RWPE2 (cell line): ENCODE data around the gene FOXB2.
A peak's percentile ranks its signal among the peaks of the same experiment; 100 is the strongest.

ENCODE experiments used
- ATAC-seq: fragments of 200-7000 bp; cut with Tn5 transposase; 3 replicates; pipeline ENCODE4 v1.9.1; 2021; ENCODE audit warnings: low read depth
- DNase-seq: peaks from one replicate; pipeline ENCODE4 v3.0.0-alpha.2; 2020; ENCODE audit warnings: low spot score
- H3K27ac ChIP-seq: fragments of 450-650 bp; 2 replicates; pipeline ENCODE4 v1.5.1; 2017; ENCODE audit warnings: mild to moderate bottlenecking; ENCODE audit not compliant: poor library complexity, severe bottlenecking
- H3K27me3 ChIP-seq: fragments of 250-450 bp; sonication (Bioruptor Pico); 2 replicates; pipeline ENCODE4 v1.5.1; 2021; ENCODE audit warnings: mild to moderate bottlenecking, moderate library complexity; ENCODE audit not compliant: insufficient read depth, poor library complexity, severe bottlenecking
- H3K36me3 ChIP-seq: fragments of 250-450 bp; sonication (Bioruptor Pico); 2 replicates; pipeline ENCODE4 v1.5.1; 2020; ENCODE audit warnings: low read depth, mild to moderate bottlenecking, moderate library complexity
- H3K4me1 ChIP-seq: fragments of 250-450 bp; sonication (Bioruptor Pico); 2 replicates; pipeline ENCODE4 v1.5.1; 2021; ENCODE audit warnings: mild to moderate bottlenecking, moderate library complexity; ENCODE audit not compliant: insufficient read depth, poor library complexity, severe bottlenecking
- H3K4me3 ChIP-seq: fragments of 250-450 bp; sonication (Bioruptor Pico); 2 replicates; pipeline ENCODE4 v1.5.1; 2021; ENCODE audit warnings: mild to moderate bottlenecking, moderate library complexity; ENCODE audit not compliant: severe bottlenecking
- H3K9me3 ChIP-seq: fragments of 250-450 bp; sonication (Bioruptor Pico); 2 replicates; pipeline ENCODE4 v1.5.1; 2021; ENCODE audit warnings: mild to moderate bottlenecking, moderate library complexity; ENCODE audit not compliant: severe bottlenecking
- TF ChIP-seq, protein P1 (sequence below): fragments of 450-650 bp; IDR thresholded peaks from one replicate; pipeline ENCODE4 v1.5.1; 2017; ENCODE audit warnings: mild to moderate bottlenecking, moderate library complexity; ENCODE audit not compliant: poor library complexity, severe bottlenecking

The FOXB2 gene

DNA sequence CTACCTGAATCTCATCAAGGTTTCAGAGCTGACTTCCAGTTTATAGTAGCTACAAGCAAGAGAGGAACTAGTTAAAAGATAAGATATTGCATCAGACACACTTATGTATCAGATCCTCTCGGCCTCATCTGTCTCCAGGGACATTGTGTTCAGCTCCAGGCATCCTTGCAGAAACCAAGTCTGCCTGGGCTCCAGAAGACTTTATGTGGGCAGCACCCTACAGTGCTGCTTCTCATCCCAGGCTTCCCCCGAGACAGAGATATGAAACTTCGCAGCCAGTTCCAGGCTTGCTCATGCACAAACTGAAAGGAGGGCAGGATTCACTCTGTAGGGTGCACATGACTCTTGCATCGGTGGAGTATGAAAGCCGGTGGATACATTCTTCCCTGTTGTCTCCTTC, 33.9 kb upstream of the FOXB2 start:
- no peaks in the 10 kb centered on the region for H3K9me3 ChIP-seq
- no peaks in the 10 kb centered on the region for H3K4me1 ChIP-seq
- ATAC-seq (no peak), DNase-seq (no peak)
- H3K4me3 ChIP-seq, result no peak overlapping the region
- no peak overlapping the region for H3K27ac ChIP-seq
- TF ChIP-seq, protein P1, sequence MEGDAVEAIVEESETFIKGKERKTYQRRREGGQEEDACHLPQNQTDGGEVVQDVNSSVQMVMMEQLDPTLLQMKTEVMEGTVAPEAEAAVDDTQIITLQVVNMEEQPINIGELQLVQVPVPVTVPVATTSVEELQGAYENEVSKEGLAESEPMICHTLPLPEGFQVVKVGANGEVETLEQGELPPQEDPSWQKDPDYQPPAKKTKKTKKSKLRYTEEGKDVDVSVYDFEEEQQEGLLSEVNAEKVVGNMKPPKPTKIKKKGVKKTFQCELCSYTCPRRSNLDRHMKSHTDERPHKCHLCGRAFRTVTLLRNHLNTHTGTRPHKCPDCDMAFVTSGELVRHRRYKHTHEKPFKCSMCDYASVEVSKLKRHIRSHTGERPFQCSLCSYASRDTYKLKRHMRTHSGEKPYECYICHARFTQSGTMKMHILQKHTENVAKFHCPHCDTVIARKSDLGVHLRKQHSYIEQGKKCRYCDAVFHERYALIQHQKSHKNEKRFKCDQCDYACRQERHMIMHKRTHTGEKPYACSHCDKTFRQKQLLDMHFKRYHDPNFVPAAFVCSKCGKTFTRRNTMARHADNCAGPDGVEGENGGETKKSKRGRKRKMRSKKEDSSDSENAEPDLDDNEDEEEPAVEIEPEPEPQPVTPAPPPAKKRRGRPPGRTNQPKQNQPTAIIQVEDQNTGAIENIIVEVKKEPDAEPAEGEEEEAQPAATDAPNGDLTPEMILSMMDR, result no peak
- peaks cover 4% of the 10 kb centered on the region for H3K27me3 ChIP-seq
- H3K36me3 ChIP-seq, result no peaks in the 10 kb centered on the region

DNA sequence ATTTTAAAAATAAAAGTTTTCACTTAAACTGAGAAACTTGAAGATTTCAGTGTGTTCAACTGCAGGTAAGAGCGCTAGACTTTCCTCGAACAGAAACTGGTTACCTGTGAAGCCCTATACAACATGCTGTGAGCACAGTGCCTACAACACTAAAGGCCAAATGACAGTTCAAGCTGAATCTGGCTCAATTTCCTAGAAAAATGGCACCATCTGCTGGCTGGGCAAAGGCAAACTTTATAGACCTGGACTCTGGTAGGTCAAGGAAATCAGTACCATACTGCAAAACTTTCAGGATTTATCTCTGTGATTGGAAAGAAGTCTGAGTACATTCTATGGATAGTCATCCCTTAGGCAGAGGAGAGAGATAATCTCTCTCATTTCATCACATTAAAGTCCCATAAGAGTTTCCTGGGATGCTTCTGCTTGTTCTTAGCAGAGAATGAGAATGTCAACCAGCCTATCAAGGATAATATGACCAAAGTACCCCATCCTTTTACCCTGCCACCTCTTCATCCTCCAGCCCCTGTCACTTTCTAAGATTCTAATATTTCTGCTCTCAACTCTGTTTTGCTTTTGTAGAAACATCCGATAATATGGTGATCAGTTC, 31.8 kb upstream of the FOXB2 start:
- no peak overlapping the region for H3K27ac ChIP-seq

DNA sequence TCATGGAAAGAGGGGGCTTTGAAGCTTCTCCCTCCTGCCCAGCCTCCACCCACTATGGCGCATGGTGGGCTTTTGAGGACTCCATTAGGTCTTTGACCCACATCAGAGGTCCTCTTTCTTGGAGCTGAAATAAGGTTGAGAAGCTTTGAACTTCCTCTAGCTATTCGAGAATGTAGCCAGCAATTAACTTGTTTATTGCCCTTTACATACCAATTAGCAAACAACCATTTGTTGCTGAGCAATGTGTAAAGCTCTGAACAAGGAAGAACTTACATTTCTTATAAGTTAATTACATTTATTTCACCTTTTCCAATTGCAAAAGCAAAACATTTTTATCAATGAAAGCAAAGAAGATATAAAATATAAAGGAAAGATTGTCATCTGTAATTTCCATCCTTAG, 30.5 kb upstream of the FOXB2 start:
- H3K27ac ChIP-seq, result no peak overlapping the region
- no peaks in the 10 kb centered on the region for H3K9me3 ChIP-seq
- H3K4me3 ChIP-seq, result no peak overlapping the region
- H3K4me1 ChIP-seq, result no peaks in the 10 kb centered on the region
- DNase-seq (no peak), ATAC-seq (no peak)
- no peaks in the 10 kb centered on the region for H3K36me3 ChIP-seq
- TF ChIP-seq, protein P1, result no peak
- no peaks in the 10 kb centered on the region for H3K27me3 ChIP-seq

More for the DNA sequence above, 31.8 kb upstream of the FOXB2 start:
- ATAC-seq, result peak; percentile 89
- Histone ChIP-seq H3K27me3 (no peaks in the 10 kb centered on the region), H3K4me3 (no peak overlapping the region), H3K9me3 (no peaks in the 10 kb centered on the region), H3K4me1 (no peaks in the 10 kb centered on the region), H3K36me3 (no peaks in the 10 kb centered on the region)
- TF ChIP-seq, protein P1, result peak; percentile 71
- DNase-seq, result no peak

DNA sequence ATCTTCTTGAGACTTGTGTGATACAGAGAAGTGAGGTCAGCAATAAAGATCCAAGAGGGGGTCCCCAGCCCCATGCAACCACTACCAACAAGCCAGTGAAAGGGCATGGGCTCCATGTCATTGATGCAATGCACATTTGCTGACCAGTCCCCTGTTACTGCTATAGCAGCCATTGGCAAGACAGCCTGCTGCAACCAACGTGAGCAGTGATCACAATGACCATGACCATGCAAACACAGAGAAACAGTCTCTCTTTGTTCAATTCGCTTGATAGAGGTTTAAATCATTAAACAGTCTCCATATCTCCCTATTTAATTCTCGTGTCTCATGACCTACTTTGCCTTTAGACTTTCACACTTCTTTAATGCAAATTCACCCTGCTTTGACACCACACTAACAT, 30.0 kb upstream of the FOXB2 start:
- TF ChIP-seq, protein P1, result no peak
- no peak for DNase-seq
- ATAC-seq, result no peak

DNA sequence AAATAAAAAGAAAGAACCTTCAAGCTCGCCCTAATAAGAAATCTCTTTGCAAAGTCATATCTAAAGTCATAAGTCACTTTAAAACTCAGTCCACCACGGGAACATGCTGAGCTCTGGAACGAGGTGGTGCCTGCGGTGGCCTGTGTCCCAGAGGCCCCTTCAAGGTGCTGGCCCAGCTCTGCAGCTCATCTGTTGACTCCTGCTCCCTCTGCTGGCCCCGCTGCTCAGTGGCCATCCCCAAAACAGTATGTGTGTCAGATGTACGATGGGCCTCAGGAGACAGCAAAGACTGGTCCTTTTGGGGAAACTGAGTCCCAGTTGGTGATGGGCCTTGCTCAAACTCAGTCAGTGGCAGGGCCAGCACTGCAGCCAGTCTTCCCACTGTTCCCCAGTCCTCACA, 22.8 kb upstream of the FOXB2 start:
- peaks cover 3% of the 10 kb centered on the region for H3K27me3 ChIP-seq
- no peaks in the 10 kb centered on the region for H3K36me3 ChIP-seq
- H3K9me3 ChIP-seq, result no peaks in the 10 kb centered on the region
- ATAC-seq (peak; percentile 76; the same call in 2 of the 3 replicates), DNase-seq (peak; percentile 62)
- TF ChIP-seq, protein P1, result peak; percentile 70
- H3K4me3 ChIP-seq, result no peak overlapping the region
- no peaks in the 10 kb centered on the region for H3K4me1 ChIP-seq
- no peak overlapping the region for H3K27ac ChIP-seq

More for the DNA sequence above, 30.0 kb upstream of the FOXB2 start:
- Histone ChIP-seq H3K4me1 (no peaks in the 10 kb centered on the region), H3K9me3 (no peaks in the 10 kb centered on the region), H3K4me3 (no peak overlapping the region), H3K36me3 (no peaks in the 10 kb centered on the region), H3K27me3 (no peaks in the 10 kb centered on the region), H3K27ac (no peak overlapping the region)
